ENCODE results near the gene GTF2F2. TPM values are rescaled to one million over a fixed set of nuclear protein-coding genes. Genes with fewer than 3 reads are reported as not detected.

The GTF2F2 gene
- polyA plus RNA-seq, 2 of the 4 experiments (the other 2 are of a cell fraction): 21.0 to 30.0 TPM

- no peak for FAIRE-seq
- no peak overlapping the region for H3K4me2 ChIP-seq
- H3K4me1 ChIP-seq: no peaks in the 10 kb centered on the region
- ChIA-PET POLR2A (no interaction called here), CTCF (no interaction called here)
- no peak for ATAC-seq
- H3K9me3 ChIP-seq: no peaks in the 10 kb centered on the region
- H3K4me3 ChIP-seq: no peak overlapping the region
- H3K27ac ChIP-seq: no peak overlapping the region
- DNase-seq (ENCODE audit: low read depth in 1 of 2, low spot score in 1 of 2): no peak
- TF ChIP-seq RFX5 (IDR thresholded peaks at IDR 0.05) (no peak), HOXB5 (CRISPR knock-in tag; IDR thresholded peaks at IDR 0.05) (no peak), RCOR1 (IDR thresholded peaks at IDR 0.05; ENCODE audit: low read depth, low read length) (no peak), HOXA7 (CRISPR knock-in tag; IDR thresholded peaks at IDR 0.05) (no peak), HOXB13 (CRISPR knock-in tag; IDR thresholded peaks at IDR 0.05; ENCODE audit: low read depth) (no peak), KDM1A (IDR thresholded peaks at IDR 0.05; ENCODE audit: low read depth) (no peak), NPAS2 (CRISPR knock-in tag; IDR thresholded peaks at IDR 0.05; ENCODE audit: borderline replicate concordance) (no peak), CBX2 (IDR thresholded peaks at IDR 0.05; ENCODE audit: borderline replicate concordance, low read depth) (no peak), CHD2 (IDR thresholded peaks at IDR 0.05; ENCODE audit: low read length, partially characterized antibody) (no peak), FOXS1 (CRISPR knock-in tag; IDR thresholded peaks at IDR 0.05) (no peak), KDM5A (IDR thresholded peaks at IDR 0.05) (no peak), EHMT2 (IDR thresholded peaks at IDR 0.05; ENCODE audit: low read depth) (no peak)
- TF ChIP-seq, protein P1, sequence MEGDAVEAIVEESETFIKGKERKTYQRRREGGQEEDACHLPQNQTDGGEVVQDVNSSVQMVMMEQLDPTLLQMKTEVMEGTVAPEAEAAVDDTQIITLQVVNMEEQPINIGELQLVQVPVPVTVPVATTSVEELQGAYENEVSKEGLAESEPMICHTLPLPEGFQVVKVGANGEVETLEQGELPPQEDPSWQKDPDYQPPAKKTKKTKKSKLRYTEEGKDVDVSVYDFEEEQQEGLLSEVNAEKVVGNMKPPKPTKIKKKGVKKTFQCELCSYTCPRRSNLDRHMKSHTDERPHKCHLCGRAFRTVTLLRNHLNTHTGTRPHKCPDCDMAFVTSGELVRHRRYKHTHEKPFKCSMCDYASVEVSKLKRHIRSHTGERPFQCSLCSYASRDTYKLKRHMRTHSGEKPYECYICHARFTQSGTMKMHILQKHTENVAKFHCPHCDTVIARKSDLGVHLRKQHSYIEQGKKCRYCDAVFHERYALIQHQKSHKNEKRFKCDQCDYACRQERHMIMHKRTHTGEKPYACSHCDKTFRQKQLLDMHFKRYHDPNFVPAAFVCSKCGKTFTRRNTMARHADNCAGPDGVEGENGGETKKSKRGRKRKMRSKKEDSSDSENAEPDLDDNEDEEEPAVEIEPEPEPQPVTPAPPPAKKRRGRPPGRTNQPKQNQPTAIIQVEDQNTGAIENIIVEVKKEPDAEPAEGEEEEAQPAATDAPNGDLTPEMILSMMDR (IDR thresholded peaks at IDR 0.05): no peak
- TF ChIP-seq, protein P2, sequence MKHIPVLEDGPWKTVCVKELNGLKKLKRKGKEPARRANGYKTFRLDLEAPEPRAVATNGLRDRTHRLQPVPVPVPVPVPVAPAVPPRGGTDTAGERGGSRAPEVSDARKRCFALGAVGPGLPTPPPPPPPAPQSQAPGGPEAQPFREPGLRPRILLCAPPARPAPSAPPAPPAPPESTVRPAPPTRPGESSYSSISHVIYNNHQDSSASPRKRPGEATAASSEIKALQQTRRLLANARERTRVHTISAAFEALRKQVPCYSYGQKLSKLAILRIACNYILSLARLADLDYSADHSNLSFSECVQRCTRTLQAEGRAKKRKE (CRISPR knock-in tag; IDR thresholded peaks at IDR 0.05; ENCODE audit: low read depth): no peak
- 82% methylated on average over 3 of the region's 3 CpGs for WGBS (ENCODE audit: missing lambda C conversion rate)
These were observed 33.8 kb upstream of the GTF2F2 start for GRCh38 chr13:45086484-45086883.

GRCh38 chr13:45092663-45093062 lies 27.6 kb upstream of the GTF2F2 start:
- POLR2A ChIA-PET: no interaction called here
- H3K27ac ChIP-seq: no peak overlapping the region
- CTCF ChIA-PET: no interaction called here
- no peak for FAIRE-seq
- H3K9me3 ChIP-seq: no peaks in the 10 kb centered on the region
- ATAC-seq: no peak
- no peak for DNase-seq (ENCODE audit: low read depth in 1 of 2, low spot score in 1 of 2)
- TF ChIP-seq PHF8 (IDR thresholded peaks at IDR 0.05; ENCODE audit: borderline replicate concordance, low read depth): no peak
- TF ChIP-seq POLR2AphosphoS2 (conservative IDR thresholded peaks at IDR 0.05; ENCODE audit: low read length): no peak
- TF ChIP-seq, protein P3, sequence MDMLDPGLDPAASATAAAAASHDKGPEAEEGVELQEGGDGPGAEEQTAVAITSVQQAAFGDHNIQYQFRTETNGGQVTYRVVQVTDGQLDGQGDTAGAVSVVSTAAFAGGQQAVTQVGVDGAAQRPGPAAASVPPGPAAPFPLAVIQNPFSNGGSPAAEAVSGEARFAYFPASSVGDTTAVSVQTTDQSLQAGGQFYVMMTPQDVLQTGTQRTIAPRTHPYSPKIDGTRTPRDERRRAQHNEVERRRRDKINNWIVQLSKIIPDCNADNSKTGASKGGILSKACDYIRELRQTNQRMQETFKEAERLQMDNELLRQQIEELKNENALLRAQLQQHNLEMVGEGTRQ (IDR thresholded peaks at IDR 0.05): no peak
- TF ChIP-seq FOSB (CRISPR knock-in tag; IDR thresholded peaks at IDR 0.05): no peak
- no peaks in the 10 kb centered on the region for H3K4me1 ChIP-seq
- no peak overlapping the region for H3K4me2 ChIP-seq
- H3K4me3 ChIP-seq: no peak overlapping the region
- 47% methylated on average over 2 of the region's 2 CpGs for WGBS (ENCODE audit: missing lambda C conversion rate)

DNA sequence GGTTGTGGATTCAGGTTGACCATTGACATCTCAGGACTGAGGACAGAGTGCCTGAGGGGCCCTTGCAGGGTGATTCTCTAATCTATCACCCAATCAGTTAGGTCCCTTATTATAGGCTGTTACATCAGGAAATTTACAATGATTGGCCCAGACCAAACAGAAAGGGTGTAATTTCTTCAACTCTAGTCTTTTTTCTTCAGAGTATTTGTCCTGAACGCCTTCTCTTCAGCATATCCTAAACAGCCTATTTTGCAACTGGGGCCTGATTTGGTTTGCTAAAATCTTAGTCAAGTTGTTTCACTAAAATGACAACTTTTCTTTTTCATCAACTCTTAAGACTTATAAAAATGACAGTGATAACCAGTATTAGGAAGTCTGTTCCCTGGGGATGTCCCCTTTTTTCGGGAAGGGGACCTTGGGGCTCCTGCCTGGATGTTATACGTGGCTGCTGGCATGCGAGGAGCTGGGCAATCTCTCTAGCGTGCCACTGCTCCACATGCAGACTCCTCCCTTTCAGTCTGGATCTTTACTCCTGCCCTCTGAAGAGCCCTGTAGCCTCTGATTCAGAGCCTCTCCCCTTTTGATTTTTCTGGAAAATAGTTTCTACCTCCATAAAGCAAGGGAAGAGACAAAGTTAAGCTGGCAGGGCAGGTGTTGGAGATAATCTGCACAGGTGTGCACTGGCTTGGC lies 19.6 kb upstream of the GTF2F2 start:
- DNase-seq (ENCODE audit: low read depth in 1 of 2, low spot score in 1 of 2) (no peak), FAIRE-seq (no peak), ATAC-seq (no peak)
- H3K27ac ChIP-seq: no peak overlapping the region
- no peaks in the 10 kb centered on the region for H3K9me3 ChIP-seq
- H3K4me3 ChIP-seq: no peak overlapping the region
- ChIA-PET POLR2A (no interaction called here), CTCF (interaction anchor here (0.9 to 1.4 kb wide), 2 partner anchors 53 to 181 kb away, joined by 3 to 4 read pairs; no protein-coding TSS in a partner anchor)
- no peak overlapping the region for H3K4me2 ChIP-seq
- WGBS (ENCODE audit: missing lambda C conversion rate): 87% methylated on average over 5 of the region's 5 CpGs
- no peaks in the 10 kb centered on the region for H3K4me1 ChIP-seq
- TF ChIP-seq EP300 (IDR thresholded peaks at IDR 0.05): no peak
- no peak for TF ChIP-seq FOSB (CRISPR knock-in tag; IDR thresholded peaks at IDR 0.05)
- TF ChIP-seq SREBF2 (IDR thresholded peaks at IDR 0.05): no peak
- TF ChIP-seq ESRRA (IDR thresholded peaks at IDR 0.05; ENCODE audit: borderline replicate concordance, low read length): no peak
- no peak for TF ChIP-seq HOXA7 (CRISPR knock-in tag; IDR thresholded peaks at IDR 0.05)
- TF ChIP-seq CHD2 (IDR thresholded peaks at IDR 0.05; ENCODE audit: low read length, partially characterized antibody): no peak
- no peak for TF ChIP-seq RAD21 (conservative IDR thresholded peaks at IDR 0.05 in 1 of 2, IDR thresholded peaks at IDR 0.05 in 1 of 2)
- TF ChIP-seq NR3C1 (IDR thresholded peaks at IDR 0.05): no peak
- TF ChIP-seq BHLHE40 (IDR thresholded peaks at IDR 0.05; ENCODE audit: low read depth, low read length): no peak
- no peak for TF ChIP-seq HDAC2 (IDR thresholded peaks at IDR 0.05)
- no peak for TF ChIP-seq ZC3H11A (IDR thresholded peaks at IDR 0.05)
- no peak for TF ChIP-seq POLR2A (IDR thresholded peaks at IDR 0.05; ENCODE audit: low read length)
- no peak for TF ChIP-seq FOXS1 (CRISPR knock-in tag; IDR thresholded peaks at IDR 0.05)
- TF ChIP-seq HEYL (CRISPR knock-in tag; IDR thresholded peaks at IDR 0.05): no peak

Measured in A549 (cell line).